Tibial nerve (tissue), 3 donors: ENCODE data around the gene ITPKB.

Experiments
- EP300 ChIP-seq, 2 donors: sonication (generic); formaldehyde crosslinking; IDR thresholded peaks; one replicate each; pipeline ENCODE4 v1.6.1; 2017; ENCODE audit warnings: antibody characterized with exemption in 2 of 2, mild to moderate bottlenecking in 1 of 2
- POLR2A ChIP-seq, 2 donors: fragments of 450-650 bp; IDR thresholded peaks; one replicate each; pipeline ENCODE4 v1.6.1; 2017; ENCODE audit warnings: antibody characterized with exemption in 2 of 2, mild to moderate bottlenecking in 2 of 2, moderate library complexity in 2 of 2

DNA sequence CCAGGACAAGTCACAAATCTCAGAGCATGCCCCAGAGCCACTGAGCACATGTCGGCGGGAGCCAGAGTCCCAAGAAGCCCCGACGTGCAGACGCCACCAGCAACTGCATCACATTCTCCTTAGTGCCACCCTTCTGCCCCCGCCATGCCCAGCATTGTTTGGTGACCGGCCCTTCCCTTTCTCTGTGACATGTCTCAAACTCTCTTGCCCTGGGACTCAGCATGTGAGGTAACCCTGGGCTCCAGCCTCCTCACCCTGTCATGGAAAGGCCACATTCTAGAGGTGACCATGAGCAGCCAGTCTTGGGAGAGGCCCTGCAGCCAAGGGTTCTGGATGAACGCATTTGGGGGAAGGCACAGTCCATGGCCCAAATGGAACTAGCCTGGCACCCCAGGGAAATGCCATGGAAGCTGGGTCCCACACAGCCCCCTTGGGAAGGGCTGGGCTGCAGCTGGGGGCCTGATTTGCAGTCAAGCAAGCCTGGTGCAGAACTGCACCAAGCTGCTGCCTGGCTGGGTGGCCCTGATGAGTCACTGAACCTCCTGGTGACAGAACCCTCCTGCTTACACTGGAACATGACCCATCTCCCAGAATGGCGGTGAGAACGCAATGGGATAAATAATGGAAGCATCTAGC lies 94.4 kb downstream of the ITPKB start:
- no peak for TF ChIP-seq EP300 (IDR thresholded peaks at IDR 0.05)
- TF ChIP-seq POLR2A (IDR thresholded peaks at IDR 0.05): no peak
